Neural progenitor cell (in vitro differentiated cells): Measurements from ENCODE around the gene RNF224.

Source experiments
- EZH2 ChIP-seq: fragments of 200-600 bp; sonication (generic); IDR thresholded peaks from 2 replicates; pipeline ENCODE4 v1.6.1; 2017; ENCODE audit warnings: antibody characterized with exemption, mild to moderate bottlenecking, moderate library complexity
- TF ChIP-seq, protein P1 (sequence below): fragments of 200-600 bp; sonication (generic); IDR thresholded peaks from 2 replicates; pipeline ENCODE4 v1.5.1; 2017; ENCODE audit warnings: antibody characterized with exemption, mild to moderate bottlenecking

DNA sequence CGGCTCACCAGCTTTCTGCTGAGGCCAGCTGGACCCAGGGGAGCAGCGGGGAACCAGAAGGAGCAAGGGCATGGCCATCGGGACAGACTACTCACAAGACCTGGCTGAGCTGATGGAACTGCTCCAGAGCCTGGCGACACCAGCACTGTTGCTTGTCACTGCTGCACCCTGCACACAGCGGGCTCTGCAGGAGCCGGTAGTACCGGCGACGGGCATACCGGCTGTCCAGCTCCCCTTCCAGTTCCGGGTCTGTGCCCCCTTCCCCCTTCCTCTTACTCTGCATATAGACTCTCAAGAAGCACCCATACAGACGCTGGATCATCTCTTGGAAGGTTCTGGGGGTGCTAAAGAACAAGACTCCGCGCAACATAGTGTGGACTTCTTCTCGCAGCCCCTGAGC is 39.9 kb upstream of the RNF224 start:
- TF ChIP-seq EZH2: no peak
- TF ChIP-seq, protein P1, sequence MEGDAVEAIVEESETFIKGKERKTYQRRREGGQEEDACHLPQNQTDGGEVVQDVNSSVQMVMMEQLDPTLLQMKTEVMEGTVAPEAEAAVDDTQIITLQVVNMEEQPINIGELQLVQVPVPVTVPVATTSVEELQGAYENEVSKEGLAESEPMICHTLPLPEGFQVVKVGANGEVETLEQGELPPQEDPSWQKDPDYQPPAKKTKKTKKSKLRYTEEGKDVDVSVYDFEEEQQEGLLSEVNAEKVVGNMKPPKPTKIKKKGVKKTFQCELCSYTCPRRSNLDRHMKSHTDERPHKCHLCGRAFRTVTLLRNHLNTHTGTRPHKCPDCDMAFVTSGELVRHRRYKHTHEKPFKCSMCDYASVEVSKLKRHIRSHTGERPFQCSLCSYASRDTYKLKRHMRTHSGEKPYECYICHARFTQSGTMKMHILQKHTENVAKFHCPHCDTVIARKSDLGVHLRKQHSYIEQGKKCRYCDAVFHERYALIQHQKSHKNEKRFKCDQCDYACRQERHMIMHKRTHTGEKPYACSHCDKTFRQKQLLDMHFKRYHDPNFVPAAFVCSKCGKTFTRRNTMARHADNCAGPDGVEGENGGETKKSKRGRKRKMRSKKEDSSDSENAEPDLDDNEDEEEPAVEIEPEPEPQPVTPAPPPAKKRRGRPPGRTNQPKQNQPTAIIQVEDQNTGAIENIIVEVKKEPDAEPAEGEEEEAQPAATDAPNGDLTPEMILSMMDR: no peak
